Astrocyte of the hippocampus (primary cell): ENCODE measurements around the gene ZNF763.
"Not testable (repeated sequence)": the region's sequence is repeated elsewhere in the genome, so short reads cannot be mapped to it uniquely, and the experiment has no call there.

Experiments
- DNase-seq: peaks from one replicate; pipeline ENCODE4 v3.0.0; 2011; ENCODE audit warnings: low read depth, low spot score

ZNF763 gene

GRCh38 chr19:11964858-11965645 lies at the start of gene ZNF763:
Gene ZNF763, plus strand, starts transcription at chr19:11965040. Its CDS starts 169 bp downstream, at chr19:11965209.
- peak; percentile 95 for DNase-seq

- no peak for DNase-seq
Observed at GRCh38 chr19:11921852-11922495, 42.9 kb upstream of the ZNF763 start.

GRCh38 chr19:11924886-11925650 lies 39.8 kb upstream of the ZNF763 start, which contains the start of gene ZNF700:
Gene ZNF700, plus strand, starts transcription at chr19:11925107. Its CDS starts 104 bp downstream, at chr19:11925211.
- DNase-seq, result peak; percentile 97

DNA sequence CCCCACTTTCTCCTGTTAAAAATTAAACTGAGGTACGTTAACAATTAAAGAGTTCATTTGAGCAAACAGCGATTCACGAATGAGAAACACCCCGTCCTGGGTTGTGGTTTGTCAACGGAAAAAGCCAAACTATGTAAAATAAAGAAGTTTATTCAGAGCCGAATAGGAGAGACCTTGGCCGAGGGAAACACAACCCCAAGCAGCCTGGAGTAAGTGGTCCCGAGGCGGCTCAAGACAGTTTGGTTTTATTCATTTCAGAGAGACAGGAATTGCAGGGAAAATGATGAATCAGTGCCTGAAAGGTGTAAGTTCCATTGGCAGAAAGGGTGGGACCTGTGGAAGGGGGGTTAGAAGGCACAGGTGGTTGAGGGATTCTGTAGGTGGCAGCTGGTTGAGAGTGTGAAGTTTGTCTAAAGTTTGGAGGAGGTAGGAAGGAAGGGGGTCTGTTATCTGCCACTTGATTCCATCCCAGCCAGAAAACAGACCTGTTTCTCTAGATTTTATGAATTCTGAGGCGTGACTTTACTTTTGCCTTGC lies 39.1 kb upstream of the ZNF763 start:
- not testable (repeated sequence) for DNase-seq

DNA sequence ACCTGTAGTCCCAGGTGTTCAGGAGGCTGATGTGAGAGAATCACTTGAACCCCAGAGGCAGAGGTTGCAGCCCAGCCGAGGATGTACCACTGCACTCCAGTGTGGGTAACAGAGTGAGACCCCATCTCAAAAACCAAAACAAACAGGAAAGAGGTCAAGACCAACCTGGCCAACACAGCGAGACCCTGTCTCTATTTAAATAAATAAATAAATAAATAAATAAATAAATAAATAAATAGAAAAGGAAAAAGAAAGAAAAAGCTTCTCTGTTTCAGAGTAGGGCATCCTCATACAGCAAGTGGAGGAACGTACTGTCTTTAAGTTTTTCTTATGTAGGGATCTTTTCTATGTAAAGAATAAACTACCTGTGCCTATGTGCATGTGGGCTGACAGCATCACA lies 37.6 kb upstream of the ZNF763 start:
- DNase-seq, result no peak

- no peak for DNase-seq
Observed at GRCh38 chr19:11931051-11931450, 33.8 kb upstream of the ZNF763 start.

DNA sequence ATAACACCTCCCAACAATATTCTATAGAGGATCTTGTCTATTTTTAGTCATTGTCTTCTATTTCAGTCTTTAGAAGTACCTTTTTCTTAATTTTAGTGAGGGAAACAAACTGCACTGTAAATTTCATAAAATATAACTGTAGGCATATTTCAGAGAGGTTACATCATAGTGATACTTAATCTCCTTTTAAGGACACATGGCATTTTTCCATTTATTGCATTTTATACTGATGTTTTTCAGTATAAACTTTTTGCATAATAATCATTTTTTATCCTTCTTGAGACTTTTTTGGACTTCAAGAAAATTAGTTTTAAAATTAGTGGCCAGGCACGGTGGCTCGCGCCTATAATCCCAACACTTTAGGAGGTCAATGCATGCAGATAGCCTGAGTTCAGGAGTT lies 33.3 kb upstream of the ZNF763 start:
- DNase-seq, result no peak

DNA sequence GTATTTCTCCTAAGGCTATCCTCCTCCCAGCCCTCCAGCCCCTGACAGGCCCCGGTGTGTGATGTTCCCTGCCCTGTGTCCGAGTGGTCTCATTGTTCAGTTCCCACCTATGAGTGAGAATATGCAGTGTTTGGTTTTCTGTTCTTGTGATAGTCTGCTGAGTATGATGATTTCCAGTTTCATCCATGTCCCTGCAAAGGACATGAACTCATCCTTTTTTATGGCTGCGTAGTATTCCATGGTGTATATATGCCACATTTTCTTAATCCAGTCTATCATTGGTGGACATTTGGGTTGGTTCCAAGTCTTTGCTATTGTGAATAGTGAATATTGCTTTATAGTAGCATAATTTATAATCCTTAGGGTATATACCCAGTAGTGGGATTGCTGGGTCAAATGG lies 29.0 kb upstream of the ZNF763 start:
- not testable (repeated sequence) for DNase-seq

DNA sequence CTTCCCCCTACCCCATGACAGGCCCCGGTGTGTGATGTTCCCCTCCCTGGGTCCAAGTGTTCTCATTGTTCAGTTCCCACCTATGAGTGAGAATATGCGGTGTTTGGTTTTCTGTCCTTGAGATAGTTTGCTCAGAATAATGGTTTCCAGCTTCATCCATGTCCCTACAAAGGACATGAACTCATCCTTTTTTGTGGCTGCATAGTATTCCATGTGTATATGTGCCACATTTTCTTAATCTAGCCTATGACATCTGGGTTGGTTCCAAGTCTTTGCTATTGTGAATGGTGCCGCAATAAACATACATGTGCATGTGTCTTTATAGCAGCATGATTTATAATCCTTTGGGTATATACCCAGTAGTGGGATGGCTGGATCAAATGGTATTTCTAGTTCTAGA lies 26.5 kb upstream of the ZNF763 start:
- not testable (repeated sequence) for DNase-seq

DNA sequence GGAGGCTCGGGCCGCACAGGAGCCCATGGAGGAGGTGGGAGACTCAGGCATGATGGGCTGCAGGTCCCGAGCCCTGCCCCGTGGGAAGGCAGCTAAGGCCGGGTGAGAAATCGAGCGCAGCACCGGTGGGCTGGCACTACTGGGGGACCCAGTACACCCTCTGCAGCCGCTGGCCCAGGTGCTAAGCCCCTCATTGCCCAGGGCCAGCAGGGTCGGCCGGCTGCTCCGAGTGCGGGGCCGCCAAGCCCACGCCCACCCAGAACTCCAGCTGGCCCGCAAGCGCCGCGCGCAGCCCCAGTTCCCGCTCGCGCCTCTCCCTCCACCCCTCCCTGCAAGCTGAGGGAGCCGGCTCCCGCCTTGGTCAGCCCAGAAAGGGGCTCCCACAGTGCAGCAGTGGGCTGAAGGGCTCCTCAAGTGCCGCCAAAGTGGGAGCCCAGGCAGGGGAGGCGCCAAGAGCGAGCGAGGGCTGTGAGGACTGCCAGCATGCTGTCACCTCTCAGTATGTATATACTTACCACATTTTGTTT lies 23.4 kb upstream of the ZNF763 start:
- DNase-seq, result not testable (repeated sequence)

- no peak for DNase-seq
Observed at GRCh38 chr19:11942008-11942842, 22.6 kb upstream of the ZNF763 start.

- no peak for DNase-seq
Observed at GRCh38 chr19:11942843-11943108, 22.1 kb upstream of the ZNF763 start.

GRCh38 chr19:11944656-11945055 lies 20.2 kb upstream of the ZNF763 start:
- DNase-seq, result no peak

GRCh38 chr19:11948646-11949045 lies 16.2 kb upstream of the ZNF763 start:
- no peak for DNase-seq

DNA sequence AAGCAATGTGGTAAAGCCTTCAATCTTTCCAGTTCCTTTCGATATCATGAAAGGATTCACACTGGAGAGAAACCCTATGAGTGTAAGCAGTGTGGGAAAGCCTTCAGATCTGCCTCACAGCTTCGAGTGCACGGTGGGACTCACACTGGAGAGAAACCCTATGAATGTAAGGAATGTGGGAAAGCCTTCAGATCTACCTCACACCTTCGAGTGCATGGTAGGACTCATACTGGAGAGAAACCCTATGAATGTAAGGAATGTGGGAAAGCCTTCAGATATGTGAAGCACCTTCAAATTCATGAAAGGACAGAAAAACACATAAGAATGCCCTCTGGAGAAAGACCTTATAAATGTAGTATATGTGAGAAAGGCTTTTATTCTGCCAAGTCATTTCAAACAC lies 15.6 kb upstream of the ZNF763 start:
- no peak for DNase-seq

GRCh38 chr19:11949614-11950080 lies 15.2 kb upstream of the ZNF763 start:
- DNase-seq, result not testable (repeated sequence)

- DNase-seq, result no peak
Observed at GRCh38 chr19:11950312-11950711, 14.5 kb upstream of the ZNF763 start.

GRCh38 chr19:11963566-11964355 lies 1.1 kb upstream of the ZNF763 start:
- peak; percentile 70 for DNase-seq

- no peak for DNase-seq
Observed at GRCh38 chr19:11964496-11964857, 363 bp upstream of the ZNF763 start.

DNA sequence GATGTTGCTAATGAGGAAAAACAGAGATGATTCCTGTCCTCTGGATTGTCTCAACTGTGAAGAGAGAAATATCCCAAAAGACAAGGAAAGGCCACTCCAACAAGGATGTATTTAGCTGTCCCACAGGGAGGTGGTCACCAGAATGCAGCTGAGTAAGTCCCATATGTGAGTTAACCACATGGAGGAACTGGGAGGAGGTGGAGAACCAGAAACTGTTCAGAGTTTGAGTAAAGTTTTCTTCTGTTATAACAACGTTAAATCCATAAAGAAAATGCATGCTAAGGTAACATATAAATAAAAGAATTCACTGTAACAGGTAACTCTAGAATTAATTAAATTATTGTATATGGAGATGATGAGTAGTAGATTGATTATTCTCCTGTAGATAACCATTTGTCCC lies 5.3 kb downstream of the ZNF763 start:
- DNase-seq, result no peak
